Neural progenitor cell (in vitro differentiated cells): Measurements from ENCODE around the gene PITPNC1. TPM values are rescaled to one million over a fixed set of nuclear protein-coding genes. Genes with fewer than 3 reads are reported as not detected.

Experiments used
- DNase-seq: peaks from one replicate; pipeline ENCODE4 v3.0.0-alpha.2; 2016; ENCODE audit warnings: low spot score
- H2AFZ ChIP-seq: fragments of 200-600 bp; sonication (generic); replicated peaks from 2 replicates; pipeline ENCODE4 v1.6.1; 2016; ENCODE audit warnings: antibody characterized with exemption
- H3F3A ChIP-seq: fragments of 200-600 bp; sonication (generic); 2 replicates; pipeline ENCODE4 v1.6.1; 2016; ENCODE audit warnings: antibody characterized with exemption, low read depth
- H3K27ac ChIP-seq: fragments of 200-600 bp; sonication (generic); 2 replicates; pipeline ENCODE4 v1.5.1; 2016; ENCODE audit warnings: mild to moderate bottlenecking
- H3K27me3 ChIP-seq: fragments of 200-600 bp; sonication (generic); 2 replicates; pipeline ENCODE4 v1.6.1; 2016; ENCODE audit warnings: mild to moderate bottlenecking, moderate library complexity
- H3K36me3 ChIP-seq: fragments of 200-600 bp; sonication (generic); 2 replicates; pipeline ENCODE4 v1.5.1; 2016
- H3K4me1 ChIP-seq: fragments of 200-600 bp; sonication (generic); 2 replicates; pipeline ENCODE4 v1.6.1; 2016; ENCODE audit warnings: mixed run types
- H3K4me2 ChIP-seq: fragments of 200-600 bp; sonication (generic); 2 replicates; pipeline ENCODE4 v1.6.1; 2016
- H3K4me3 ChIP-seq: fragments of 200-600 bp; sonication (generic); 2 replicates; pipeline ENCODE4 v1.5.1; 2016
- H3K79me2 ChIP-seq: fragments of 200-600 bp; sonication (generic); 2 replicates; pipeline ENCODE4 v1.6.1; 2016; ENCODE audit warnings: low read depth
- H3K9ac ChIP-seq: fragments of 200-600 bp; sonication (generic); 2 replicates; pipeline ENCODE4 v1.6.1; 2016
- H3K9me3 ChIP-seq: fragments of 200-600 bp; sonication (generic); 2 replicates; pipeline ENCODE4 v1.5.1; 2016; ENCODE audit warnings: low read depth
- H4K20me1 ChIP-seq: fragments of 200-600 bp; sonication (generic); 2 replicates; pipeline ENCODE4 v1.6.1; 2016; ENCODE audit warnings: low read depth
- H3K27ac Mint-ChIP-seq: 3 replicates; pipeline ENCODE4 v1.8.0; 2021; ENCODE audit warnings: mixed read lengths
- H3K27me3 Mint-ChIP-seq: 2 replicates; pipeline ENCODE4 v1.8.0; 2022; ENCODE audit warnings: low read depth, mild to moderate bottlenecking, inconsistent platforms, moderate library complexity, mixed read lengths; ENCODE audit not compliant: insufficient read depth
- H3K36me3 Mint-ChIP-seq: 3 replicates; pipeline ENCODE4 v1.8.0; 2021; ENCODE audit warnings: mixed read lengths
- H3K4me1 Mint-ChIP-seq: 3 replicates; pipeline ENCODE4 v1.8.0; 2021; ENCODE audit warnings: mixed read lengths
- H3K4me3 Mint-ChIP-seq: 3 replicates; pipeline ENCODE4 v1.8.0; 2021; ENCODE audit warnings: mild to moderate bottlenecking, moderate library complexity, mixed read lengths
- H3K9me3 Mint-ChIP-seq: 3 replicates; pipeline ENCODE4 v1.8.0; 2020; ENCODE audit warnings: mixed read lengths
- EZH2 ChIP-seq: fragments of 200-600 bp; sonication (generic); IDR thresholded peaks from 2 replicates; pipeline ENCODE4 v1.6.1; 2017; ENCODE audit warnings: antibody characterized with exemption, mild to moderate bottlenecking, moderate library complexity
- EZH2phosphoT487 ChIP-seq: fragments of 200-600 bp; sonication (generic); IDR thresholded peaks from 2 replicates; pipeline ENCODE4 v1.6.1; 2017; ENCODE audit warnings: antibody characterized with exemption
- total RNA-seq: library from RNA; depleted of rRNA; stranded (reverse); fragments of >200 nt; gene quantifications from 2 replicates; pipeline ENCODE4 v1.2.3, GENCODE V29; 2015; ENCODE audit warnings: low replicate concordance
- TF ChIP-seq, protein P1 (sequence below): fragments of 200-600 bp; sonication (generic); IDR thresholded peaks from 2 replicates; pipeline ENCODE4 v1.5.1; 2017; ENCODE audit warnings: antibody characterized with exemption, mild to moderate bottlenecking

PITPNC1 gene
- total RNA-seq, 1 donor from 2014 or later = 8.1 TPM

- Mint-ChIP-seq H3K27ac (peak overlapping the region; percentile 76), H3K4me1 (peaks cover 60% of the 10 kb centered on the region), H3K27me3 (peaks cover 8% of the 10 kb centered on the region), H3K36me3 (no peaks in the 10 kb centered on the region), H3K9me3 (no peaks in the 10 kb centered on the region), H3K4me3 (peak overlapping the region; percentile 78)
- Histone ChIP-seq H3K9ac (no peak overlapping the region), H3K4me3 (peak overlapping the region; percentile 20), H4K20me1 (no peaks in the 10 kb centered on the region), H3K27me3 (no peaks in the 10 kb centered on the region), H2AFZ (no peak overlapping the region), H3K27ac (peak overlapping the region; percentile 92), H3K4me2 (peak overlapping the region; percentile 64), H3K9me3 (no peaks in the 10 kb centered on the region), H3K4me1 (peaks cover 51% of the 10 kb centered on the region), H3K79me2 (peaks cover 4% of the 10 kb centered on the region), H3F3A (peaks cover 58% of the 10 kb centered on the region), H3K36me3 (no peaks in the 10 kb centered on the region)
- DNase-seq = peak; percentile 82
- TF ChIP-seq EZH2 (no peak), EZH2phosphoT487 (no peak)
- TF ChIP-seq, protein P1, sequence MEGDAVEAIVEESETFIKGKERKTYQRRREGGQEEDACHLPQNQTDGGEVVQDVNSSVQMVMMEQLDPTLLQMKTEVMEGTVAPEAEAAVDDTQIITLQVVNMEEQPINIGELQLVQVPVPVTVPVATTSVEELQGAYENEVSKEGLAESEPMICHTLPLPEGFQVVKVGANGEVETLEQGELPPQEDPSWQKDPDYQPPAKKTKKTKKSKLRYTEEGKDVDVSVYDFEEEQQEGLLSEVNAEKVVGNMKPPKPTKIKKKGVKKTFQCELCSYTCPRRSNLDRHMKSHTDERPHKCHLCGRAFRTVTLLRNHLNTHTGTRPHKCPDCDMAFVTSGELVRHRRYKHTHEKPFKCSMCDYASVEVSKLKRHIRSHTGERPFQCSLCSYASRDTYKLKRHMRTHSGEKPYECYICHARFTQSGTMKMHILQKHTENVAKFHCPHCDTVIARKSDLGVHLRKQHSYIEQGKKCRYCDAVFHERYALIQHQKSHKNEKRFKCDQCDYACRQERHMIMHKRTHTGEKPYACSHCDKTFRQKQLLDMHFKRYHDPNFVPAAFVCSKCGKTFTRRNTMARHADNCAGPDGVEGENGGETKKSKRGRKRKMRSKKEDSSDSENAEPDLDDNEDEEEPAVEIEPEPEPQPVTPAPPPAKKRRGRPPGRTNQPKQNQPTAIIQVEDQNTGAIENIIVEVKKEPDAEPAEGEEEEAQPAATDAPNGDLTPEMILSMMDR = no peak
Observed at GRCh38 chr17:67441896-67442219, 64.8 kb downstream of the PITPNC1 start.

GRCh38 chr17:67442787-67443624 lies 65.9 kb downstream of the PITPNC1 start:
- peak overlapping the region; percentile 13 for H3K4me3 Mint-ChIP-seq

DNA sequence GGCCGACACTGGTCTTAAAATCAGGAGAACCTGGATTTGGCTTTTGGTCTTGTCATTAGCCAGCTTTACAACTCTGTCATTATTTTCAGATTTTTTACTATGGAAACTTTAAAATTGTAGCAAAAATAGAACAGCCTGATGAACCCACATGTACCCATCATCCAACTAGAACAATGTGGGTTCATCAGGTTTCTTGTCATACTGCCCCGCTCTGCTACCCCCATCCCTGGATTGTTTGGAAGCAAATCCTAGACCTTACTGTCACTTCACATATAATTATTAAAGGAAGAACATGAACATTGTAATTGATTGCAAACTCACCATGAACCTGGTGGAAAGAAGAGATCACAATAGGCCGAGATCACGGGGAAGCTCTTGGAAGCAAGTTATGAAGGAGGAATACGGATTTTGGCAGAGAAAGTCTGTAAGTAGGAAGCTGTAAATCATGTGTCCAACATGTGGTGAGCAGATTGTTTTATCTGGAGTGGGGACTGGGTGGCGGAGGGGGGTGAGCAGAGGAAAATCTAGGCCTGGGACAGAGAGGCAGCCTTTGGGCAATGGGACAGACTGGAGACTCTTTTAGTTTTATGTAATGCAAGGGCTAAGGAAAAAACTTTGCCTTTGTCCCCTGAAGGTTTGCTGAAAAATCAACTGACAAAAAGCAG lies 67.0 kb downstream of the PITPNC1 start:
- H3K27me3 ChIP-seq = no peaks in the 10 kb centered on the region
- TF ChIP-seq, protein P1 = no peak
- TF ChIP-seq EZH2 (no peak), EZH2phosphoT487 (no peak)
- DNase-seq = no peak
- H4K20me1 ChIP-seq = no peaks in the 10 kb centered on the region
- H3K4me3 Mint-ChIP-seq = no peak overlapping the region
- peaks cover 10% of the 10 kb centered on the region for H3K27me3 Mint-ChIP-seq
- H3F3A ChIP-seq = peaks cover 45% of the 10 kb centered on the region
- H3K4me3 ChIP-seq = no peak overlapping the region
- H3K79me2 ChIP-seq = peaks cover 4% of the 10 kb centered on the region
- H3K9ac ChIP-seq = no peak overlapping the region
- peak overlapping the region; percentile 45 for H3K27ac ChIP-seq
- H3K36me3 ChIP-seq = no peaks in the 10 kb centered on the region
- no peaks in the 10 kb centered on the region for H3K9me3 Mint-ChIP-seq
- H3K4me1 ChIP-seq = peaks cover 43% of the 10 kb centered on the region
- no peak overlapping the region for H2AFZ ChIP-seq
- no peaks in the 10 kb centered on the region for H3K9me3 ChIP-seq
- peaks cover 2% of the 10 kb centered on the region for H3K36me3 Mint-ChIP-seq
- no peak overlapping the region for H3K27ac Mint-ChIP-seq
- peaks cover 46% of the 10 kb centered on the region for H3K4me1 Mint-ChIP-seq
- H3K4me2 ChIP-seq = no peak overlapping the region

More at GRCh38 chr17:67442787-67443624, 65.9 kb downstream of the PITPNC1 start:
- H3K27me3 Mint-ChIP-seq = peaks cover 9% of the 10 kb centered on the region
- no peaks in the 10 kb centered on the region for H3K9me3 Mint-ChIP-seq
- TF ChIP-seq EZH2 (no peak), EZH2phosphoT487 (no peak)
- TF ChIP-seq, protein P1 = no peak
- Histone ChIP-seq H3K36me3 (no peaks in the 10 kb centered on the region), H3K4me2 (peak overlapping the region; percentile 38), H3K27me3 (no peaks in the 10 kb centered on the region), H4K20me1 (no peaks in the 10 kb centered on the region), H2AFZ (no peak overlapping the region), H3K9me3 (no peaks in the 10 kb centered on the region), H3F3A (peaks cover 56% of the 10 kb centered on the region), H3K27ac (peak overlapping the region; percentile 92), H3K4me3 (no peak overlapping the region), H3K4me1 (peaks cover 51% of the 10 kb centered on the region), H3K9ac (no peak overlapping the region), H3K79me2 (peaks cover 4% of the 10 kb centered on the region)
- peak overlapping the region; percentile 91 for H3K27ac Mint-ChIP-seq
- H3K4me1 Mint-ChIP-seq = peaks cover 52% of the 10 kb centered on the region
- DNase-seq = peak; percentile 26
- H3K36me3 Mint-ChIP-seq = no peaks in the 10 kb centered on the region
